HepG2 (cell line): ENCODE results near the gene POPDC2. TPM values are rescaled to one million over a fixed set of nuclear protein-coding genes. Genes with fewer than 3 reads are reported as not detected.

Source experiments
- ATAC-seq: fragments of 200-7000 bp; cut with Tn5 transposase; 3 replicates; pipeline ENCODE4 v1.9.1; 2020; ENCODE audit warnings: mild to moderate bottlenecking, moderate library complexity
- BruUV-seq: library from RNA; stranded (reverse); fragments of 400-500 nt; replicated peaks from 2 replicates; lab custom pipeline; 2021; lab: Mats Ljungman, UMichigan
- CTCF ChIA-PET: fragments of 300-600 bp; formaldehyde crosslinking; extraction: SDS; loops from one replicate; lab custom pipeline; 2021; ENCODE audit warnings: low total read pairs, inconsistent platforms, low intra/inter-chr PET ratio; lab: Yijun Ruan, JAX
- POLR2A ChIA-PET: fragments of 350-600 bp; sonication (Branson Sonifier 250); formaldehyde crosslinking; loops from one replicate; lab custom pipeline; 2020; ENCODE audit warnings: antibody characterized with exemption, inconsistent platforms; lab: Yijun Ruan, JAX
- DNase-seq: peaks from one replicate; pipeline ENCODE4 v3.0.0-alpha.2; 2015; ENCODE audit warnings: low spot score
- FAIRE-seq: peaks from 3 replicates; lab custom pipeline; 2011; peaks lifted over from hg19 to GRCh38; lab: Jason Lieb, UNC
- H2AFZ ChIP-seq: one replicate; pipeline ENCODE4 v1.6.1; 2011; ENCODE audit warnings: low read length, inconsistent platforms
- H3K27ac ChIP-seq: fragments of 300-600 bp; 3 replicates; pipeline ENCODE4 v1.8.0; 2011; ENCODE audit warnings: mixed run types, mild to moderate bottlenecking, mixed read lengths, low read length, inconsistent platforms; ENCODE audit not compliant: insufficient read depth; ENCODE audit errors: extremely low read length
- H3K27me3 ChIP-seq, 2 experiments: fragments of 200-600 bp in 1 of 2; 2 replicates in 1 of 2; 3 replicates in 1 of 2; pipeline versions ENCODE4 v1.6.0 to v1.8.0; 2011; ENCODE audit warnings: low read length in 2 of 2, mild to moderate bottlenecking in 2 of 2, moderate library complexity in 2 of 2, inconsistent platforms in 1 of 2; ENCODE audit not compliant: insufficient read depth in 2 of 2, control insufficient read depth in 1 of 2
- H3K36me3 ChIP-seq, 2 experiments: fragments of 200-600 bp in 1 of 2; replicated peaks in 1 of 2; 2 replicates in 1 of 2; 3 replicates in 1 of 2; pipeline versions ENCODE4 v1.5.1 to v1.8.0; 2011; ENCODE audit warnings: low read length in 2 of 2, inconsistent platforms in 1 of 2; ENCODE audit not compliant: insufficient read depth in 2 of 2, control insufficient read depth in 1 of 2
- H3K4me1 ChIP-seq: 2 replicates; pipeline ENCODE4 v1.5.1; 2012; ENCODE audit warnings: low read length, inconsistent platforms; ENCODE audit not compliant: insufficient read depth
- H3K4me2 ChIP-seq: 2 replicates; pipeline ENCODE4 v1.6.0; 2011; ENCODE audit warnings: low read depth, low read length, inconsistent platforms
- H3K4me3 ChIP-seq, 3 experiments: fragments of 200-600 bp in 1 of 3; sonication (generic), shearing (Covaris generic) in 1 of 3; replicated peaks in 1 of 3; 2 replicates each; pipeline ENCODE4 v1.5.1; 2011 to 2016; ENCODE audit warnings: low read length in 3 of 3, inconsistent platforms in 2 of 3, low read depth in 2 of 3, mild to moderate bottlenecking in 2 of 3, control low read depth in 1 of 3, mixed read lengths in 1 of 3; ENCODE audit not compliant: insufficient read depth in 1 of 3
- H3K79me2 ChIP-seq: one replicate; pipeline ENCODE4 v1.6.1; 2011; ENCODE audit warnings: low read length, inconsistent platforms; ENCODE audit not compliant: insufficient read depth
- H3K9ac ChIP-seq: 2 replicates; pipeline ENCODE4 v1.6.0; 2011; ENCODE audit warnings: mild to moderate bottlenecking, low read depth, low read length, inconsistent platforms; ENCODE audit not compliant: insufficient read depth
- H3K9me3 ChIP-seq: 2 replicates; pipeline ENCODE4 v1.5.1; 2012; ENCODE audit warnings: mild to moderate bottlenecking, low read length
- H4K20me1 ChIP-seq: 2 replicates; pipeline ENCODE4 v1.6.0; 2011; ENCODE audit warnings: inconsistent platforms, mild to moderate bottlenecking, low read length, moderate library complexity; ENCODE audit not compliant: insufficient read depth
- ASH2L ChIP-seq: fragments of 300-600, 200-600 bp; sonication (generic); IDR thresholded peaks from 2 replicates; pipeline ENCODE4 v1.7.0; 2017; ENCODE audit warnings: low read depth, mild to moderate bottlenecking, moderate library complexity, mixed read lengths, low read length; ENCODE audit not compliant: insufficient read length
- E2F2 ChIP-seq: sonication (generic); formaldehyde crosslinking; IDR thresholded peaks from 2 replicates; pipeline ENCODE4 v1.4.0; 2020; ENCODE audit warnings: missing genetic modification reagents, borderline replicate concordance
- HDAC6 ChIP-seq: fragments of 200-600 bp; sonication (generic); IDR thresholded peaks from 2 replicates; pipeline ENCODE4 v1.7.0; 2017; ENCODE audit warnings: mild to moderate bottlenecking, antibody characterized with exemption, low read length, low read depth
- HHEX ChIP-seq: IDR thresholded peaks from 2 replicates; pipeline ENCODE4 v1.6.1; 2016; ENCODE audit warnings: control low read depth
- HIVEP1 ChIP-seq: sonication (generic); formaldehyde crosslinking; IDR thresholded peaks from 2 replicates; pipeline ENCODE4 v1.4.0; 2020; ENCODE audit warnings: mild to moderate bottlenecking, missing genetic modification reagents
- HMGA1 ChIP-seq: sonication (generic); formaldehyde crosslinking; conservative IDR thresholded peaks from 2 replicates; pipeline ENCODE4 v1.4.0; 2020; ENCODE audit warnings: missing genetic modification reagents
- KMT2A ChIP-seq: sonication (generic); formaldehyde crosslinking; IDR thresholded peaks from 2 replicates; pipeline ENCODE4 v1.4.0; 2020; ENCODE audit warnings: missing genetic modification reagents
- MAFF ChIP-seq: IDR thresholded peaks from 2 replicates; pipeline ENCODE4 v1.6.1; 2011; ENCODE audit warnings: low read depth, low read length, improper control_type of control experiment
- MTERF4 ChIP-seq: sonication (generic); formaldehyde crosslinking; IDR thresholded peaks from 2 replicates; pipeline ENCODE4 v1.8.0; 2023; ENCODE audit warnings: mild to moderate bottlenecking, missing genetic modification reagents
- MXD3 ChIP-seq: IDR thresholded peaks from 2 replicates; pipeline ENCODE4 v1.6.1; 2016; ENCODE audit warnings: mild to moderate bottlenecking, missing biosample characterization, missing genetic modification reagents
- NFE2 ChIP-seq: sonication (generic); formaldehyde crosslinking; IDR thresholded peaks from 2 replicates; pipeline ENCODE4 v1.4.0; 2020; ENCODE audit warnings: missing genetic modification reagents
- RNF2 ChIP-seq: fragments of 450-650 bp; conservative IDR thresholded peaks from 2 replicates; pipeline ENCODE4 v1.6.1; 2016; ENCODE audit warnings: low read depth
- TBX2 ChIP-seq: sonication (generic); formaldehyde crosslinking; IDR thresholded peaks from 2 replicates; pipeline ENCODE4 v1.5.0; 2020; ENCODE audit warnings: missing genetic modification reagents, mild to moderate bottlenecking, borderline replicate concordance
- ZBTB7A ChIP-seq: sonication (generic); formaldehyde crosslinking; IDR thresholded peaks from 2 replicates; pipeline ENCODE4 v1.8.0; 2022; ENCODE audit warnings: mild to moderate bottlenecking, missing genetic modification reagents
- ZNF17 ChIP-seq: sonication (generic); formaldehyde crosslinking; IDR thresholded peaks from 2 replicates; pipeline ENCODE4 v1.5.0; 2020; ENCODE audit warnings: mild to moderate bottlenecking, missing genetic modification reagents
- ZNF607 ChIP-seq: sonication (generic); formaldehyde crosslinking; IDR thresholded peaks from 2 replicates; pipeline ENCODE4 v1.5.1; 2020; ENCODE audit warnings: missing genetic modification reagents, mild to moderate bottlenecking, borderline replicate concordance
- ZNF75D ChIP-seq: sonication (generic); formaldehyde crosslinking; IDR thresholded peaks from 2 replicates; pipeline ENCODE4 v1.8.1; 2023; ENCODE audit warnings: missing genetic modification reagents, mild to moderate bottlenecking, borderline replicate concordance
- WGBS: methylation state at CpG from one replicate; pipeline ENCODE4 v1.1.6; 2017; ENCODE audit warnings: low lambda C conversion rate; 5-methylcytosine and 5-hydroxymethylcytosine counted together
- in situ Hi-C: cut with HindIII; loops from 2 replicates; pipeline ENCODE4 v1.10.0; 2017; ENCODE audit warnings: low pct_unique_long_range_greater_than_20kb; ENCODE audit not compliant: extremely low pct_ligation_motif_present
- intact Hi-C: fragments of 100-400 bp; cut with micrococcal nuclease; formaldehyde crosslinking; loops from one replicate; pipeline ENCODE4 v1.10.0; 2022; ENCODE audit not compliant: unreplicated experiment
- polyA plus RNA-seq, 8 experiments: library from polyadenylated mRNA; depleted of rRNA in 3 of 8; stranded (reverse) in 7 of 8; unstranded in 1 of 8; fragments of >200 nt; fragmentation: Illumina TruSeq in 4 of 8; extraction: Trizol in 4 of 8; gene quantifications; 2 replicates each; pipeline versions ENCODE4 v1.2.1 to v1.2.3, GENCODE V29; 2011 to 2016; ENCODE audit warnings: low read depth in 4 of 8, missing spikeins in 1 of 8, mixed read lengths in 1 of 8; ENCODE audit not compliant: insufficient read depth in 1 of 8
- total RNA-seq, 5 experiments: library from RNA; depleted of rRNA; stranded (reverse); fragments of >200 nt; fragmentation: Illumina TruSeq; extraction: Trizol; gene quantifications; 2 replicates each; pipeline ENCODE4 v1.2.3, GENCODE V29; 2016; ENCODE audit warnings: low read depth in 1 of 5

Gene POPDC2
- total and polyA plus RNA-seq, 2 of the 13 experiments (the other 11 are each of a cell fraction or from before 2014, with no cell fraction given): 0.18 to 0.58 TPM

- no peak overlapping the region for H3K27ac ChIP-seq
- no peak overlapping the region for H3K4me2 ChIP-seq
- BruUV-seq: no TSS peak
- intact Hi-C loops: no loop called here
- ChIA-PET POLR2A (no interaction called here), CTCF (no interaction called here)
- DNase-seq (no peak), ATAC-seq (no peak), FAIRE-seq (no peak)
- no peak overlapping the region for H2AFZ ChIP-seq
- in situ Hi-C loops: no loop called here
- H3K9me3 ChIP-seq: no peaks in the 10 kb centered on the region
- no peaks in the 10 kb centered on the region for H3K4me1 ChIP-seq
- H3K9ac ChIP-seq: no peak overlapping the region
- WGBS: no CpG with 5 or more reads among the region's 1 CpG
- no peaks in the 10 kb centered on the region for H3K36me3 ChIP-seq
- TF ChIP-seq NFE2 (CRISPR knock-in tag) (no peak), MXD3 (CRISPR knock-in tag) (no peak), RNF2 (no peak), ZBTB7A (CRISPR knock-in tag) (no peak), HIVEP1 (CRISPR knock-in tag) (no peak), ASH2L (no peak)
- no peak overlapping the region for H3K4me3 ChIP-seq
- 0 out of 5 replicates have a peak, but pooled peaks cover 0 to 3% of the 10 kb centered on the region in 2 experiments for H3K27me3 ChIP-seq
- H3K79me2 ChIP-seq: no peaks in the 10 kb centered on the region
- H4K20me1 ChIP-seq: no peaks in the 10 kb centered on the region
These were observed 47.2 kb downstream of the POPDC2 start for GRCh38 chr3:119613201-119613600.

GRCh38 chr3:119611664-119612063 lies 48.7 kb downstream of the POPDC2 start:
- Histone ChIP-seq H3K4me2 (no peak overlapping the region), H3K4me3 (no peak overlapping the region), H3K27ac (no peak overlapping the region), H3K36me3 (no peaks in the 10 kb centered on the region), H2AFZ (no peak overlapping the region), H3K9ac (no peak overlapping the region), H3K27me3 (0 out of 5 replicates have a peak, but pooled peaks cover 0 to 3% of the 10 kb centered on the region in 2 experiments), H4K20me1 (no peaks in the 10 kb centered on the region), H3K9me3 (no peaks in the 10 kb centered on the region), H3K4me1 (no peaks in the 10 kb centered on the region), H3K79me2 (no peaks in the 10 kb centered on the region)
- ATAC-seq (no peak), DNase-seq (no peak), FAIRE-seq (no peak)
- intact Hi-C loops (no loop called here), in situ Hi-C loops (no loop called here)
- BruUV-seq: no TSS peak
- ChIA-PET POLR2A (no interaction called here), CTCF (no interaction called here)
- WGBS: 43% methylated on average over 1 of the region's 1 CpG
- TF ChIP-seq MAFF (no peak), HMGA1 (CRISPR knock-in tag) (no peak), HDAC6 (no peak), ZNF17 (no peak), MTERF4 (CRISPR knock-in tag) (no peak), TBX2 (CRISPR knock-in tag) (no peak), HHEX (CRISPR knock-in tag) (no peak), E2F2 (CRISPR knock-in tag) (no peak), KMT2A (CRISPR knock-in tag) (no peak), ZNF75D (no peak), ZNF607 (CRISPR knock-in tag) (no peak)
